ENCODE data around the gene HS3ST6.
"Not testable (repeated sequence)": the region's sequence is repeated elsewhere in the genome, so short reads cannot be mapped to it uniquely, and the experiment has no call there.

HS3ST6 gene

DNA sequence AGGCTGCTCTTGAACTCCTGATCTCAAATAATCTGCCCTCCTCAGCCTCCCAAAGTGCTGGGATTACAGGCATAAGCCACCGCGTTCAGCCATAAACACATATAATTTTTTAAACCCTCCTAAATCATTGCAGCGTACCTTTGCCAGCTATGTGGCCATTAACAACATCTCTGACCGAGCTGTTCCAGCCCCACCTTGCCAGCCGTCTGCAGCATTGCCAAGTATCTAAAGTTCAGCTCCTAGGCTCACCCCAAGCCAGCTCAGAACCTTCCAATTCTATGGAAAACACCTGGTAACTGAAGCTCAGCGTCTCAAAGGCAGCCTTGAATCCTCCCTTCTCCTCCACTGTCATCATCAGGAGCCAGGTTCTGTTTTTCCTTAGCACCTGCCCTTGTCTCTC, 41.1 kb downstream of the HS3ST6 start:
- no peak for DNase-seq (ENCODE audit: low spot score)

DNA sequence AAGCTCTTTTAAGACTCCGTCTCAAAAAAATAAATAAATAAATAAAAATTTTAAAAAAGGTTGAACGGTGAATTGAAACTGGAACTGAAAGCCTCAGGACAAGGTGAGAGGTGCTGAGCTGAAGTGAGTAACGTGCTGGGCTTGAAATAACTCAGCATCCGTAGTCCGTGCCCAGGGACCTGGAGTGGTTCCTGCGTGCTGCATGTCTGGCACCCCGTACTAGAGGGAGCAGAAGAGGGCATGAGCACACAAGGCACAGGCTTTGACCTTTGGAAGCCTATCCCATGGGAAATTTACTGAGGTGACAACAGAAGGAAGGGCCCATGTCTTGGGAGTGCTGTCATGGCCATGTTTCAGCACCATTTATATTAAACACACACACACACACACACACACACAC, 41.7 kb downstream of the HS3ST6 start:
- no peak for DNase-seq (ENCODE audit: low spot score)

DNA sequence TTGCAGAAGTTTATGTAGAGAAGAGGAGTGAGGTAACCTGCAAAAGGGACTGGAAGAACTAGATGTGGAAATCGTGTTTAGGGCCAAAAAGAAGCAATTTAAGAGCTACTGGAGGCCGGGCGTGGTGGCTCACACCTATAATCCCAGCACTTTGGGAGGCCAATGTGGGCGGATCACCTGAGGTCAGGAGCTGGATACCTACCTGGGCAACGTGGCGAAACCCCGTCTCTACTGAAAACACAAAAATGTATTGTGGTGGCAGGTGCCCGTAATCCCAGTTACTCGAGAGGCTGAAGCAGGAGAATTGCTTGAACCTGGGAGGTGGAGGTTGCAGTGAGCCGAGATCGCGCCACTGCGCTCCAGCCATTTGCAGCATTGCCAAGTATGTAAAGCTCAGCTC, 42.1 kb downstream of the HS3ST6 start:
- DNase-seq (ENCODE audit: low spot score): not testable (repeated sequence)

DNA sequence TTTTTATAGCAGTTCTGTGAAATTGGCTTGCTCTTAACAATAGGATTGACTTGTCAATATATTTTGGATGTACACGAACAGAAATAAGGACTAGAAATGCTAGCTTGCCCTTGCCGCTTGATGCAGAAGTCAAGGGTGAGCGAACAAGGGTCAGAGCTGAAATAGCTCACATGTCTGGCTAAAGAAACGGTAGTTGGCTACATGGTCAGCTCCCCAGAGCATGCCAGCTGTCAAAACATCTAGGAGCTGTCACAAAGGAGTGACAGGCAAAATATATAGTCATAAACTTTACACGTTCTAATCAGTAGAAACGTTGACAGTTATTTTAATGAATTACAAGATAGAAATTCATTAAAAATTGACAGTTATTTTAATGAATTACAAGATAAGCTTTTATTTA, 43.4 kb downstream of the HS3ST6 start:
- no peak for DNase-seq (ENCODE audit: low spot score)

DNA sequence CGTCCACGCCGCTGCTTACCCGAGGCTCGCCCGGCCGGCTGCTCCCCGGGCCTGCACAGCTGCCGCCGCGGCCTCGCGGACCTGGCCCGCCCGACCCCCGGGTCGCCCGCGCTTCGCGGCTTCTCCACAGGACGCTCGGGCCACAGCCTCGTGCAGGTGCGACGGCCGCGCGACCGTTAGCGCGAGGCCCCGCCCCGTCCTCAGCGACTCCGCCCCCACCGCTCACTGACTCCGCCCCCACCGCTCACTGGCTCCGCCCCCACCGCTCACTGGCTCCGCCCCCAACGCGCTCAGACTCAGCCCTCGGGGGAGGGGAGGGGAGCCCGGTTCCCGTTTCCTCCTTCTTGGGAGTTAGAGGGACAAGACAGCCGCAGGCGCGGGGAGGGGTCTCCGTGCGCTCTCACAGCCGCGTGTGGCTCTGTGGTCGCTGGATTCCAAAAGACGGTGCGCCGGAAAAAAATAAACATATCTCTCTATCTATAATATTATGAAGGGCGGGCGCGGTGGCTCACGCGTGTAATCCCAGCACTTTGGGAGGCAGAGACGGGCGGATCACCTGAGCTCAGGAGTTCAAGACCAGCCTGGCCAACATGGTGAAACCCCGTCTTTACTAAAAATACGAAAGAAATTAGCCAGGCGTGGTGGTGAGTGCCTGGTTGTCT, 46.1 kb downstream of the HS3ST6 start, which contains the start of gene MEIOB:
Gene MEIOB (minus strand): TSS at position 191 of the 662 bp plus-strand sequence. CDS start 3,989 bp downstream, outside the sequence.
- no peak for DNase-seq (ENCODE audit: low spot score)

DNA sequence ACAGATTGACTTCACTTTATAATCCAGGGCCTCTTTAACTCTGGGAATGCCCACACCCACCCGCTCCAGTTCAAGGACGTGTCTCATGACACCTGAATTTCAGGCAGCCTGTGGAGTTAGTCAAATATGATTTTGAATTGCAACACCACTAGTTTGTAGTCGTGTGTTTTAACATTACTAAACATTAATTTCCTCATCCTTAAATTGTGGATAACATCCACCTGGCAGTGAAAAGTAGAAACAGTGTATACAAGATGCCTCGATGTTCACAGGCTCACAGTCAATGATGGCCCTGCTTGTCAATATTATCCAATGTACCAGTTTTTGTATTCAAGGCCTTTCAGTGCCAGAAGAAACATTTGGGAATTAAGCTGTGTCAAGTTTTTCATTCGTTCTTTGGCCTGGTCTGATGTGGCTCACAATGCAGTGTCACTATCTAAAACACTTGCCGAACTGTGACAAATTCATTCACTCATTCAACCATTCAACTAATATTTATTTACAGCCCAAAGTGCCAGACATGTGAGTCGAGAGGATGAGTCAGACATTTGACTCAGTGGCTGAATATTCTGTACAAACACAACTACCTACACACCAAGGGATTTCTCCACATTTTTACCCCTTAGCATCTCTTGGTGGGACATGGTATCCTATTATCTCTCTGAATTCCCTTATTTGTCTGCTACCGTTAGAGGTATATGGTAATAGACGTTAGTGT, 47.7 kb downstream of the HS3ST6 start:
- DNase-seq (ENCODE audit: low spot score): no peak

DNA sequence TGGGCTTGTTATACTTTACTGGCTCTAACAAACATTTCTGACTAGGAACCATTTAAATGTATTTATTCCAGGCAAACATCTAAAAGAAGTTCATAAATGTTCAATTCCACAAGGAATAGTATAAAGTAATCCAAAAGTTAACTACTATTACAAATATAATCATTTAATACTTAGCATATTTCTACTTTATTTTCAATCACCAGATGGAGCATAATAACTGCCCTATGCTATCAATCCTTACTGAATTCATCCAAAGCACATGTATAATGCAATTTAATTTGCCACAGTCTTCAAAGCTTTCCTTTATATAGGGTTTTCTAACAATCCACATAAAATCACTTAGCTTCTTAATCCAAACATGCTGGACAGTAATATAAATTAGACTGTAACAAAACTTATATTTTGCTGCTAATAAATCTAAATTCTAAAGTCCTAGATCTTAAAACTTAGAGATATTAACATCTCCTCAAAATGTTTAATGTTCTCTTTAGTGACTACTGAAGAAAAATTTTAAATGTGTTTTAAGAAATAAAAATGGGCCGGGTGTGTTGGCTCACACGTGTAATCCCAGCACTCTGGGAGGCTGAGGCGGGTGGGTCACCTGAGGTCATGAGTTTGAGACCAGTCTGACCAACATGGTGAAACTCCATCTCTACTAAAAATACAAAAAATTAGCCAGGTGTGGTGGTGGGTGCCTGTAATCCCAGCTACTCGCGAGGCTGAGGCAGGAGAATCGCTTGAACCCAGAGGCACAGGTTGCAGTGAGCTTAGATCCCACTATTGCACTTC, 52.1 kb downstream of the HS3ST6 start:
- DNase-seq (ENCODE audit: low spot score): no peak

DNA sequence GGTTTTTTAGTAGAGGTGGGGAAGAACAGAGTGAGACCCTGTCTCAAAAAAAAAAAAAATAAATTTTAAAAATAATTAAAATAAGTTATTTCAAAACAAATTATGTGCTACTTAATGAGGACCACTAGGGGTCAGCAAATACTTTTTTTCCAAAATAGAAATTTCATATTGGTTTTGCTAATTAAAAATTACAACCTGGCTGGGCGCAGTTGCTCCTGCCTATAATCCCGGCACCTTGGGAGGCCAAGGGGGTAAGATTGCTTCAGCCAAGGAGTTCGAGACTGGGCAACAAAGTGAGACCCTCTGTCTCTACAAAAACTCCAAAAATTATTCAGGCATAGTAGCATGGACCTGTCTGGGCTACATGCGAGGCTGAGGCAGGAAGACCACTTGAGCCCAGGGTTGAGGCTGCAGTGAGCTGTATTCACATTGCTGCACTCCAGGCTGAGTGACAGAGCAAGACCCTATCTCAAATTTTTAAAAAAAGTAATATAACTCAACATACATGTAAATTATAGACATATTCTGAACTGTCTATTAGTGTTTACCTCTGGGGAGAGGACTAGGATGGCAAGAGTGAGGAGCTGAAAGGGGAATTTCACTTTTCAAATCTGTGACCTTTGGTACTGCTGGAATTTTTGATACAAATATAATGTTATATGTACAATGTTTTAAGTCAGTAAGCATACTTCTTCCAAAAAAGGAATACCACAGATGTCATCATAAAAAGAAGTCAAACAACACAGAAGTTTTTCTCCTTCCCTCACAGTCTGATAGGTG, 54.3 kb downstream of the HS3ST6 start:
- DNase-seq (ENCODE audit: low spot score): no peak

DNA sequence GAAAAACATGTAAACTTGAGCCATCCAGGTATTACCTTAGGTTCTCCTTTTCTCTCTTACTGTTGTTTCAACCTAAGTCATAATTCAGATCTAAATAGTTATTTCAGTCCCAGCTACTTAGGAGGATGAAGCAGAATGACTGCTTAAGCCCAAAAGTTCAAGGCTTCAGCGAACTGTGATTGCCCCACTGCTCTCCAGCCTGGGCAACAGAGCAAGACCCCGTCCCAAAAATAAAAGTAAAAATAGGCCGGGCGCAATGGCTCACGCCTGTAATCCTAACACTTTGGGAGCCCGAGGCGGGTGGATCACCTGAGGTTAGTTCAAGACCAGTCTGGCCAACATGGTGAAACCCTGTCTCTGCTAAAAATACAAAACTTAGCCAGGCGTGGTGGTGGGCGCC, 55.8 kb downstream of the HS3ST6 start:
- no peak for DNase-seq (ENCODE audit: low spot score)

DNA sequence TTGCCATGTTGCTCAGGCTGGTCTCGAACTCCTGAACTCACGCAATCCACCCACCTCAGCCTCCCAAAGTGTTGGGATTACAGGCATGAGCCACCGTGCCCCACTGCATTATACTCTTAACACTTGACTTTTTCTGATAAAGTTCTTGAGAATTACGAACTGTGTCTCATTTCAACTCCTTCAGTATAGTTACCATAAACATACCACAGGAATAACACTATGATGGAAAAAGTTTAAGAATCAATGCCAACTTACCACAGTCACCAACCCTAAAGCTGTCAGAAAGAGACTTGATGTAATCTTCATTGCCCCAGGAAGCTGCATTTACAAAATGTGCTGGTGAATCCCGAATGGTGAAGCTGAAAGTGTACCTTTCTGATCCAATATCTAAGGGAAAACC, 56.5 kb downstream of the HS3ST6 start:
- DNase-seq (ENCODE audit: low spot score): no peak
